ENCODE results near the gene CCDC91.

DNA sequence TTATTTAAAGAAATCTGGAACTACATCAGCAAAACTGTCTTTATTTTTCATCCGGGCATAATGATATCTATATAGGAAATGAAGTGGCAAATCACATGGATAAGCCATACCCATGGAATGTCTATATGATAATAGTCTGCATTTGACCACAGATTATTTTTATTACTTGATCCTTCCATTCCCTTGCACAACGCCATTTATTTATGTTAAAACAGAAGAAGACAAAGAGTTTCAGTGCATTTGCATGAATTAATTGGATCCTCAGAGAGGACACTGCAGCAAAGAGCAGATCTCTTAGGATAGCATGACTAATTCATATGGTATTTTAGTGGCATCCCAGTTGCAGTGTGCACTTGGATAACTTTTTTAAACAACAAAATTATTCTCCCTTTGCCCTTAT, 345.0 kb downstream of the CCDC91 start:
- TF ChIP-seq ESRRG (CRISPR knock-in tag; IDR thresholded peaks at IDR 0.05) (no peak), ZNF8 (CRISPR knock-in tag; IDR thresholded peaks at IDR 0.05) (no peak), ZFP3 (CRISPR knock-in tag; IDR thresholded peaks at IDR 0.05) (no peak), ZNF565 (CRISPR knock-in tag; conservative IDR thresholded peaks at IDR 0.05; ENCODE audit: low read depth) (no peak), TOX (CRISPR knock-in tag; IDR thresholded peaks at IDR 0.05; ENCODE audit: borderline replicate concordance) (no peak)
- TF ChIP-seq, protein P1, sequence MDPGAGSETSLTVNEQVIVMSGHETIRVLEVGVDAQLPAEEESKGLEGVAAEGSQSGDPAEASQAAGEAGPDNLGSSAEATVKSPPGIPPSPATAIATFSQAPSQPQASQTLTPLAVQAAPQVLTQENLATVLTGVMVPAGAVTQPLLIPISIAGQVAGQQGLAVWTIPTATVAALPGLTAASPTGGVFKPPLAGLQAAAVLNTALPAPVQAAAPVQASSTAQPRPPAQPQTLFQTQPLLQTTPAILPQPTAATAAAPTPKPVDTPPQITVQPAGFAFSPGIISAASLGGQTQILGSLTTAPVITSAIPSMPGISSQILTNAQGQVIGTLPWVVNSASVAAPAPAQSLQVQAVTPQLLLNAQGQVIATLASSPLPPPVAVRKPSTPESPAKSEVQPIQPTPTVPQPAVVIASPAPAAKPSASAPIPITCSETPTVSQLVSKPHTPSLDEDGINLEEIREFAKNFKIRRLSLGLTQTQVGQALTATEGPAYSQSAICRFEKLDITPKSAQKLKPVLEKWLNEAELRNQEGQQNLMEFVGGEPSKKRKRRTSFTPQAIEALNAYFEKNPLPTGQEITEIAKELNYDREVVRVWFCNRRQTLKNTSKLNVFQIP (CRISPR knock-in tag; IDR thresholded peaks at IDR 0.05; ENCODE audit: borderline replicate concordance, low read depth), result no peak
- TF ChIP-seq, protein P2, sequence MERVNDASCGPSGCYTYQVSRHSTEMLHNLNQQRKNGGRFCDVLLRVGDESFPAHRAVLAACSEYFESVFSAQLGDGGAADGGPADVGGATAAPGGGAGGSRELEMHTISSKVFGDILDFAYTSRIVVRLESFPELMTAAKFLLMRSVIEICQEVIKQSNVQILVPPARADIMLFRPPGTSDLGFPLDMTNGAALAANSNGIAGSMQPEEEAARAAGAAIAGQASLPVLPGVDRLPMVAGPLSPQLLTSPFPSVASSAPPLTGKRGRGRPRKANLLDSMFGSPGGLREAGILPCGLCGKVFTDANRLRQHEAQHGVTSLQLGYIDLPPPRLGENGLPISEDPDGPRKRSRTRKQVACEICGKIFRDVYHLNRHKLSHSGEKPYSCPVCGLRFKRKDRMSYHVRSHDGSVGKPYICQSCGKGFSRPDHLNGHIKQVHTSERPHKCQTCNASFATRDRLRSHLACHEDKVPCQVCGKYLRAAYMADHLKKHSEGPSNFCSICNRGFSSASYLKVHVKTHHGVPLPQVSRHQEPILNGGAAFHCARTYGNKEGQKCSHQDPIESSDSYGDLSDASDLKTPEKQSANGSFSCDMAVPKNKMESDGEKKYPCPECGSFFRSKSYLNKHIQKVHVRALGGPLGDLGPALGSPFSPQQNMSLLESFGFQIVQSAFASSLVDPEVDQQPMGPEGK (CRISPR knock-in tag; IDR thresholded peaks at IDR 0.05; ENCODE audit: borderline replicate concordance), result no peak

All from SK-N-SH treated with all-trans-retinoic acid at 6 μM for 48 hours (cell line).